ENCODE results near the gene UFSP1.
"Not testable (repeated sequence)": the region's sequence is repeated elsewhere in the genome, so short reads cannot be mapped to it uniquely, and the experiment has no call there.

UFSP1 gene

DNA sequence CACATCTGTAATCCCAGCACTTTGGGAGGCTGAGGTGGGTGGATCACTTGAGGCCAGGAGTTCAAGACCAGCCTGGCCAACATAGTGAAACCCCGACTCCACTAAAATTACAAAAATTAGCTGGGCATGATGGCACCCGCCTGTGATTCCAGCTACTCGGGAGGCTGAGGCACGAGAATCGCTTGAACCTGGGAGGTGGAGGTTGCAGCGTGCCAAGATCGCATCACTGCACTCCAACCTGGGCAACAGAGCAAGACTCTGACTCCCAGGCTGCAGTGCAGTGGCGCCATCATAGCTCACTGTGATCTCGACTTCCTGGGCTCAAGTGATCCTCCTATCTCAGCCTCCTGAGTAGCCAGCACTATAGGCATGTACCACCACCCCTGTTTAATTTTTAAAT, 34.6 kb downstream of the UFSP1 start:
- not testable (repeated sequence) for DNase-seq

DNA sequence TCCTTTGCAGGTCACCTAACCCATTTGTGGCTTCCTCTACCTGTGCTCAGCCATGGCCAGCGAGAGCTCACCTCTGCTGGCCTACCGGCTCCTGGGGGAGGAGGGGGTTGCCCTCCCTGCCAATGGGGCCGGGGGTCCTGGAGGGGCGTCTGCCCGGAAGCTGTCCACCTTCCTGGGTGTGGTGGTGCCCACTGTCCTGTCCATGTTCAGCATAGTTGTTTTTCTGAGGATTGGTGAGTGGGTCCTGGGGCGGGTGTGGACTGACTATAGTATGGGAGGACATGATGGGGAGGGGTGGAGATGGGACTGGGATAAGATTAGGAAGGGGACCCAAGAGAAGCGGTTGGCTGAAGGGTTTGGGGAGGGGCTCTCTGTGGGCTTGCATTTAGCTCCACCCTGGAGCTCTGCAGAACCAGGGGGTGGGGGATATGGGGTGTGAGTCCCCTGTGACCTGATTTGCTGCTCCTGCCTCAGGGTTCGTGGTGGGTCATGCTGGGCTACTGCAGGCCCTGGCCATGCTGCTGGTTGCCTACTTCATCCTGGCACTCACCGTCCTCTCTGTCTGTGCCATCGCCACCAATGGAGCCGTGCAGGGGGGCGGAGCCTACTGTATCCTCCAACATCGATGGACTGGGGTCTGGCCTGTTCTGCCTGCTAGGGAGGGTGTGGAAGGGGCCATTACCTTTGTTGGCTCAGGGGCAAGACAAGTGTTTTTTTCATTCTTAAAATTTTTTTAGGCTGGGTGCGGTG, 35.2 kb downstream of the UFSP1 start:
- DNase-seq: no peak

DNA sequence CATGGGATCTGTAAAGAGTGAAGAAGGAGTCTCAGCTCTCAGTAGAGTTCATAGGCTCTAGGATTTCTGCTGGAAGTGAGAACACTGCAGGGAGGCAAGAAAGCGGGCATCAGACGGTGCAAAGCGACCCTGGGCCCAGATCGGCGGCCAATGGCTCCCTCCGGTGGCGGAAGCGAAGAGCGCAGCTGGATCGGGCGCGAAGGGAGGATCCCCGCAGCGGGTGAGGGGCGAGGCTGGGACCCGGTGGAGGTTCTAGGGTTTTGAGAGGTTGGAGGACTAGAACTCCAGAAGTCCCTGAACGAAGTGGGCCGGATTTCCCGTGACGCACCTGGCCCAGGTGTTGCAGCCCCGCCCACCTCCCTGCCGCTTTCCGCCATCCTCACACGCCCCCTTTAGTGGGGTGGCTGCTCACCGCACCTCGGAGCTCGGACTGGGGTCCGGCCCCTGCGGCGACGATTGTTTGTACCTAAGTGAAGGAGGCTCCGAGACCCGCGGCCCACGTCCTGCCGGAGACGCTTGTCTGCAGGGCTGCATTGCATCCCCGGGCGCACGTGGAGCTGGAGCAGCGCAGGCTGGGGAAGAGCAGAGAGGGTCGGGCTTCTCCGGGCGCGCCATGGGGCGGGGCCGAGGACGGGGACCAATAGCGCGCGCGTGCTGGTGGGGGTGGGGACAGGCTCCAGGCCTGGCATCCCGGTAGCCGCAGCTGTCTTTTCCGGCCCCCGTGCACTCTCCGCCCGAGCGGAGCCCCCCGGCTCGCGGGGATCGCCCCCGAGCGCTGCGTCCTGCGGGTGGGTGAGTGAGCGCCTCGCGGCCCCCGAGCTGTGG, 37.3 kb downstream of the UFSP1 start, which contains the start of gene SLC12A9:
SLC12A9 (plus strand) TSS at position 666 of the 825 bp plus-strand sequence. CDS start 1,485 bp downstream, outside the sequence.
- DNase-seq: peak; percentile 81

DNA sequence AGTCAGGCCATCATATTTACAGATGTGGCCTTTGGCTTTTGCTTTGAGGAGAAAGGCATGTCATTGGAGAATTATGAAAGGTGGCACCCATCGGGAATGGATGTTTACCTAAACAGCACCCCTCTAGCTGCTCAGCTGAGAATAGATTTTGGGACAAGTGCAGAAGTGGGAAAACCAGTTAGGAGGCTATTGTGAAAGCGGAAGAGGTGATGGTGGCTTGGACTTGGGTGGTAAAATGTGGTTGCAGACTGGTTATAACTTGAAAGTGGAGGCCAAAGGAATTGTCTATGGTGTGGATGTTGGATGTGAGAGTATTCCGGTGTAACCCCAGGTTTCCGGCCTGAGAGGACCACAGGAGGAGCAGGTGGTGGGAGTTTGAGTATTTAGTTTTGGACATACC, 42.2 kb downstream of the UFSP1 start:
- DNase-seq: no peak

DNA sequence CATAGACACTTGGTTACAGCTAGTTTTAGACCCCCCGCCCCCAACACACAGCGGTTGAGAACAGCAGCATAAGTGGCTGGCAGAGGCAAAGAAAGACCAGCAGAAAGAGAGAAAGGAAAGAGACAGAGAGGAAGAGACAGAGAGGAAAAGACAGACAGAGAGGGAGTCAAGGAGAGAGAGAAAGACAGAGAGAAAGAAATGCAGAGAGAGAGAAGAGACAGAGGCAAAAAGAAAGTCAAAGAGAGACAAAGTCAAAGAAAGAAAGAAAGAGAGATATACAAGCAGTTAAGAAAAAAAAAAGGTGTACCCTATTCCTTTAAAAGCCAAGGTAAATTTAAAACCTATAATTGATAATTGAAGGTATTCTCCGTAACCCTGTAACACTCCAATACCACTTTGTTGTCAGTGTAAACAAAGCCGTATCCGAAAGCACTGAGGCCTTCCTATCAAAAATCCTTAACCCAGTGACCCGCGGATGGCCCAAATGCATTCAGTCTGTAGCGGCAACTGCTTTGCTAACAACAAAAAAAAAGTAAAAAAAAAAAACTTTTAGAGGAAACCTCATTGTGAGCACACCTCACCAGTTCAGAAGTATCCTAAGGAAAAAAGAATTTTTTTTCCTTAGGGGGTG, 48.9 kb downstream of the UFSP1 start:
- no peak for DNase-seq

DNA sequence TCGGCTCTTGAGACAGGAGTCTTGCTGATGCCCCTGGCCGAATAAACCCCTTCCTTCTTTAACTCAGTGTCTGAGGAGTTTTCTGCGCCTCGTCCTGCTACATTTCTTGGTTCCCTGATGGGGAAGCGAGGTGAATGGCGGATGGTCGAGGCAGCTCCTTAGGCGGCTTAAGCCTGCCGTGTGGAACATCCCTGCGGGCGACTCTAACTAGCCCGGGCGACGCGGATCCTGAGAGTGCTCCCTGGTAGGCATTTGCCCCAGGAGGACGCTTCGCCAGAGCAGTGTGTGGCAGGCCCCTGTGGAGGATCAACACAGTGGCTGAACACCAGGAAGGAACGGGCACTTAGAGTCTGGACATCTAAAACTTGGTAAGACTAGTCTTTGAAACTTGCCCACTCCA, 50.2 kb downstream of the UFSP1 start:
- DNase-seq: no peak

Measured in activated effector memory CD4-positive, alpha-beta T cell treated with Interleukin-2 at 50 U/mL for 16 hours (primary cell).